ENCODE data around the gene ZNF609.

DNA sequence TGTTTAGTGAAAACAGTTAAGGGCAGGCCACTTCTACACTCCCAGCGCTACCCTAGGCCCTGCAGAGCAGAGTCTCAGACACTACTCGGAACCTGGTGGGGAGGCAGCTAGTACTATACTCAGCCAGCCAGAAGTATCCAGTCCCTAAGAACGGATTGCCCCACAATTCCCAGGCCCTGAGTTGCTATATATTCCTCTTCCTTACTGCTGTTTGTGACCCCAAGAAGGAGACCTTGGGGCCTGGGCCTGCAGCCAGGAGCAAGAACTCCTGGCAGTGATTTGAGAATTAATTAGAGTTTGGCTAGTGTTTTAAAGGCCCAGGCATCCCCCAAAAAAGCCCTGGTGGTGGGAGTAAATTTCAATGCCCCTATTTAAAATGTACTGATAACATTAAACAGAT is 227.3 kb downstream of the ZNF609 start:
- TF ChIP-seq POLR2A (IDR thresholded peaks at IDR 0.05) (no peak), POLR2AphosphoS5 (IDR thresholded peaks at IDR 0.05) (no peak)

Data from gastroesophageal sphincter (tissue), 2 donors.